Iris pigment epithelial cell (primary cell): ENCODE measurements around the gene GMEB1.

Experiments
- DNase-seq: peaks from one replicate; pipeline ENCODE4 v3.0.0-alpha.2; 2011; ENCODE audit warnings: low read depth

The GMEB1 gene

GRCh38 chr1:28751315-28752060 is 82.9 kb downstream of the GMEB1 start:
- DNase-seq, result peak; percentile 73

GRCh38 chr1:28755701-28756100 is 87.1 kb downstream of the GMEB1 start:
- DNase-seq, result peak; percentile 15

GRCh38 chr1:28756846-28757245 is 88.3 kb downstream of the GMEB1 start:
- DNase-seq, result no peak

GRCh38 chr1:28758420-28758819 is 89.8 kb downstream of the GMEB1 start:
- no peak for DNase-seq

GRCh38 chr1:28759257-28759656 is 90.7 kb downstream of the GMEB1 start:
- DNase-seq, result no peak

GRCh38 chr1:28761189-28761588 is 92.6 kb downstream of the GMEB1 start:
- DNase-seq, result no peak

- DNase-seq, result no peak
Measured at GRCh38 chr1:28766532-28767183, 98.1 kb downstream of the GMEB1 start.
